Keratinocyte (primary cell): ENCODE measurements around the gene RUFY3. TPM values are rescaled to one million over a fixed set of nuclear protein-coding genes. Genes with fewer than 3 reads are reported as not detected.

Source experiments
- DNase-seq: peaks from one replicate; pipeline ENCODE4 v3.0.0-alpha.2; 2011; ENCODE audit warnings: low read depth, missing footprints, low spot score
- FAIRE-seq: peaks from 2 replicates; lab custom pipeline; 2011; peaks lifted over from hg19 to GRCh38; lab: Jason Lieb, UNC
- H2AFZ ChIP-seq: 2 replicates; pipeline ENCODE4 v1.6.0; 2012; ENCODE audit warnings: low read length, control low read depth, inconsistent platforms; ENCODE audit not compliant: control insufficient read depth
- H3K27ac ChIP-seq: 2 replicates; pipeline ENCODE4 v1.5.1; 2011; ENCODE audit warnings: low read length; ENCODE audit not compliant: control insufficient read depth, insufficient read depth
- H3K27me3 ChIP-seq: 3 replicates; pipeline ENCODE4 v1.6.0; 2011; ENCODE audit warnings: low read length; ENCODE audit not compliant: control insufficient read depth, insufficient read depth; ENCODE audit errors: extremely low read depth
- H3K36me3 ChIP-seq, 2 experiments: 2 replicates in 1 of 2; 3 replicates in 1 of 2; pipeline ENCODE4 v1.5.1; 2011; ENCODE audit warnings: low read length in 2 of 2, mild to moderate bottlenecking in 1 of 2; ENCODE audit not compliant: control insufficient read depth in 2 of 2, insufficient read depth in 2 of 2; ENCODE audit errors: extremely low read depth in 1 of 2
- H3K4me1 ChIP-seq: 3 replicates; pipeline ENCODE4 v1.5.1; 2011; ENCODE audit warnings: low read length; ENCODE audit not compliant: control insufficient read depth, insufficient read depth; ENCODE audit errors: extremely low read depth
- H3K4me2 ChIP-seq: 3 replicates; pipeline ENCODE4 v1.6.0; 2011; ENCODE audit warnings: low read depth, low read length; ENCODE audit not compliant: control insufficient read depth, insufficient read depth; ENCODE audit errors: extremely low read depth
- H3K4me3 ChIP-seq, 3 experiments: fragments of 200-600 bp in 1 of 3; sonication (generic) in 1 of 3; 2 replicates in 2 of 3; 3 replicates in 1 of 3; pipeline ENCODE4 v1.5.1; 2011 to 2016; ENCODE audit warnings: low read length in 3 of 3, mild to moderate bottlenecking in 3 of 3, control low read depth in 2 of 3, inconsistent platforms in 1 of 3, low read depth in 1 of 3, mixed read lengths in 1 of 3, mixed run types in 1 of 3, moderate library complexity in 1 of 3; ENCODE audit not compliant: control insufficient read depth in 2 of 3, insufficient read depth in 2 of 3; ENCODE audit errors: extremely low read depth in 1 of 3
- H3K79me2 ChIP-seq: 2 replicates; pipeline ENCODE4 v1.6.0; 2012; ENCODE audit warnings: low read length; ENCODE audit not compliant: control insufficient read depth, insufficient read depth
- H3K9ac ChIP-seq: 3 replicates; pipeline ENCODE4 v1.6.0; 2011; ENCODE audit warnings: low read length; ENCODE audit not compliant: control insufficient read depth, insufficient read depth; ENCODE audit errors: extremely low read depth
- H3K9me1 ChIP-seq: 3 replicates; pipeline ENCODE4 v1.6.0; 2011; ENCODE audit warnings: low read length; ENCODE audit not compliant: control insufficient read depth, insufficient read depth; ENCODE audit errors: extremely low read depth
- H3K9me3 ChIP-seq: 2 replicates; pipeline ENCODE4 v1.5.1; 2012; ENCODE audit warnings: low read depth, low read length; ENCODE audit not compliant: control insufficient read depth
- H4K20me1 ChIP-seq: 3 replicates; pipeline ENCODE4 v1.6.0; 2011; ENCODE audit warnings: low read length; ENCODE audit not compliant: control insufficient read depth, insufficient read depth; ENCODE audit errors: extremely low read depth
- EZH2 ChIP-seq: IDR thresholded peaks from one replicate; pipeline ENCODE4 v1.6.1; 2012; ENCODE audit warnings: inconsistent platforms, mild to moderate bottlenecking, low read length, moderate library complexity
- dilution Hi-C: fragments of 300-500 bp; cut with MboI; formaldehyde crosslinking; loops from one replicate; pipeline ENCODE4 v1.7.0; 2020; ENCODE audit warnings: low sequenced_read_pairs; ENCODE audit not compliant: extremely low pct_ligation_motif_present
- polyA plus RNA-seq, 5 experiments: library from polyadenylated mRNA; depleted of rRNA in 3 of 5; stranded (reverse) in 3 of 5; stranded (forward) in 1 of 5; unstranded in 1 of 5; fragments of >200 nt; gene quantifications; 1 replicate in 1 of 5; 2 replicates in 3 of 5; 3 replicates in 1 of 5; pipeline versions ENCODE4 v1.2.1 to v1.2.3, GENCODE V29; 2011 to 2012; ENCODE audit warnings: missing spikeins in 2 of 5, low read depth in 1 of 5, low replicate concordance in 1 of 5
- small RNA-seq, 3 experiments: library from RNA; depleted of rRNA; stranded (forward); fragments of <200 nt; gene quantifications; one replicate each; pipeline ENCODE3, GENCODE V24; 2012; ENCODE audit warnings: low read depth in 3 of 3, low replicate concordance in 1 of 3; ENCODE audit not compliant: insufficient read length in 3 of 3
- TF ChIP-seq, protein P1 (sequence below), 3 experiments: IDR thresholded peaks in 1 of 3; conservative IDR thresholded peaks in 1 of 3; optimal IDR thresholded peaks in 1 of 3; 2 replicates in 2 of 3; 3 replicates in 1 of 3; pipeline versions ENCODE3 to v1.5.1; 2011; ENCODE audit warnings: low read length in 3 of 3, mild to moderate bottlenecking in 3 of 3, moderate library complexity in 2 of 3, control low read depth in 1 of 3, inconsistent platforms in 1 of 3; ENCODE audit not compliant: insufficient read depth in 2 of 3; ENCODE audit errors: extremely low read depth in 1 of 3

RUFY3 gene
- polyA plus RNA-seq, 1 donor (not counting 4 experiments of a cell fraction or from before 2014, with no cell fraction given) = 18.9 TPM

DNA sequence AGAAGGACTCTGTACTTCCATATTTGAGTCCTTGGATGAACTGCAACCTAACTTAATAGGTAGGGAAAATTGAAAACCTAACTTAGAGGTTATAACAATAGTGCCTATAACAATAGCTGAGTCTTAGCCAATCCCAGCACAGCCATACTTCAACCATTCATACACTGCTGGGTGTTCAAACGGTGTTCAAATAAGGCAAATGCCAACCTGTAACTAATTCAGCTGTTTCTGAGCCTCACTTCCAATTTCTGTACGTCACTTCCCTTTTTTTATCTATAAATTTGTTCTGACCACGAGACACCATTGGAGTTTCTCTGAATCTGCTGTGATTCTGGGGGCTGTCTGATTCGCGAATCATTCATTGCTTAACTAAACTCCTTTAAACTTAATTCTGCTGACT is 127.5 kb downstream of the RUFY3 start:
- TF ChIP-seq EZH2 = no peak
- TF ChIP-seq, protein P1, sequence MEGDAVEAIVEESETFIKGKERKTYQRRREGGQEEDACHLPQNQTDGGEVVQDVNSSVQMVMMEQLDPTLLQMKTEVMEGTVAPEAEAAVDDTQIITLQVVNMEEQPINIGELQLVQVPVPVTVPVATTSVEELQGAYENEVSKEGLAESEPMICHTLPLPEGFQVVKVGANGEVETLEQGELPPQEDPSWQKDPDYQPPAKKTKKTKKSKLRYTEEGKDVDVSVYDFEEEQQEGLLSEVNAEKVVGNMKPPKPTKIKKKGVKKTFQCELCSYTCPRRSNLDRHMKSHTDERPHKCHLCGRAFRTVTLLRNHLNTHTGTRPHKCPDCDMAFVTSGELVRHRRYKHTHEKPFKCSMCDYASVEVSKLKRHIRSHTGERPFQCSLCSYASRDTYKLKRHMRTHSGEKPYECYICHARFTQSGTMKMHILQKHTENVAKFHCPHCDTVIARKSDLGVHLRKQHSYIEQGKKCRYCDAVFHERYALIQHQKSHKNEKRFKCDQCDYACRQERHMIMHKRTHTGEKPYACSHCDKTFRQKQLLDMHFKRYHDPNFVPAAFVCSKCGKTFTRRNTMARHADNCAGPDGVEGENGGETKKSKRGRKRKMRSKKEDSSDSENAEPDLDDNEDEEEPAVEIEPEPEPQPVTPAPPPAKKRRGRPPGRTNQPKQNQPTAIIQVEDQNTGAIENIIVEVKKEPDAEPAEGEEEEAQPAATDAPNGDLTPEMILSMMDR (optimal IDR thresholded peaks at IDR 0.05 in 1 of 3, IDR thresholded peaks at IDR 0.05 in 1 of 3, conservative IDR thresholded peaks at IDR 0.05 in 1 of 3; ENCODE audit: extremely low read depth in 1 of 3, insufficient read depth in 2 of 3, low read length in 3 of 3) = no peak
- no peaks in the 10 kb centered on the region for H3K9me3 ChIP-seq
- no peaks in the 10 kb centered on the region for H4K20me1 ChIP-seq
- H3K79me2 ChIP-seq = no peaks in the 10 kb centered on the region
- no peak overlapping the region for H3K9ac ChIP-seq
- H3K27ac ChIP-seq = no peak overlapping the region
- no peaks in the 10 kb centered on the region for H3K27me3 ChIP-seq
- H3K4me2 ChIP-seq = no peak overlapping the region
- H3K9me1 ChIP-seq = no peaks in the 10 kb centered on the region
- FAIRE-seq (no peak), DNase-seq (no peak)
- H3K4me1 ChIP-seq = no peaks in the 10 kb centered on the region
- no peaks in the 10 kb centered on the region for H3K36me3 ChIP-seq
- dilution Hi-C loops = no loop called here
- no peak overlapping the region for H2AFZ ChIP-seq
- no peak overlapping the region for H3K4me3 ChIP-seq

- dilution Hi-C loops = no loop called here
- Histone ChIP-seq H3K79me2 (no peaks in the 10 kb centered on the region), H3K4me1 (no peaks in the 10 kb centered on the region), H2AFZ (no peak overlapping the region), H3K36me3 (no peaks in the 10 kb centered on the region), H3K27ac (no peak overlapping the region), H3K9ac (no peak overlapping the region), H3K4me3 (no peak overlapping the region), H3K27me3 (no peaks in the 10 kb centered on the region), H4K20me1 (no peaks in the 10 kb centered on the region), H3K9me1 (no peaks in the 10 kb centered on the region), H3K4me2 (no peak overlapping the region), H3K9me3 (no peaks in the 10 kb centered on the region)
- DNase-seq = no peak
- FAIRE-seq = no peak
- TF ChIP-seq, protein P1 (optimal IDR thresholded peaks at IDR 0.05 in 1 of 3, IDR thresholded peaks at IDR 0.05 in 1 of 3, conservative IDR thresholded peaks at IDR 0.05 in 1 of 3; ENCODE audit: extremely low read depth in 1 of 3, insufficient read depth in 2 of 3, low read length in 3 of 3) = no peak
- TF ChIP-seq EZH2 = no peak
Measured at GRCh38 chr4:70855464-70855863, 133.7 kb downstream of the RUFY3 start.

Small RNAs within 50 kb of the gene (small RNA-seq; reads per million reads assigned to genes)
- gene RF00026 = 0 reads per million in 3 experiments
- 0 reads per million in 3 experiments for gene RNU6-520P
- gene RNU6-784P = 0 to 1.5 (median 0.33) reads per million in 3 experiments
- 0 reads per million in 3 experiments for gene RNU6-891P

Other genes starting within 250 kb of the RUFY3 start
- not detected in 3 replicates for gene MUC7, start 249.8 kb upstream of the RUFY3 start, polyA plus RNA-seq
- not detected in 3 replicates for gene AMTN, start 203.4 kb upstream of the RUFY3 start, polyA plus RNA-seq
- gene AMBN, start 129.7 kb upstream of the RUFY3 start, polyA plus RNA-seq = not detected in 3 replicates
- gene ENAM, start 93.2 kb upstream of the RUFY3 start, polyA plus RNA-seq = not detected in 3 replicates
- 0.06 TPM in 1 of 3 replicates, not detected in the others for gene JCHAIN, start 55.5 kb upstream of the RUFY3 start, polyA plus RNA-seq
- gene UTP3, start 33.4 kb upstream of the RUFY3 start, polyA plus RNA-seq = 17.0 to 27.7 TPM (median 18.5 TPM) in 3 replicates
- gene GRSF1, start 117.9 kb downstream of the RUFY3 start, polyA plus RNA-seq = 71.5 to 121 TPM (median 77.9 TPM) in 3 replicates
- 9.5 to 15.6 TPM (median 11.2 TPM) in 3 replicates for gene MOB1B, start 180.4 kb downstream of the RUFY3 start, polyA plus RNA-seq